Heart left ventricle (tissue), 13 donors: Measurements from ENCODE around the gene PLAGL2.

ENCODE experiments used
- POLR2A ChIP-seq, 2 donors: fragments of 450-650 bp; IDR thresholded peaks; one replicate each; pipeline ENCODE4 v1.6.1; 2017; ENCODE audit warnings: antibody characterized with exemption in 2 of 2, mild to moderate bottlenecking in 2 of 2, moderate library complexity in 2 of 2
- TF ChIP-seq, protein P1 (sequence below), 12 donors: fragments of 200-600 bp; sonication (generic) in 4 of 12; IDR thresholded peaks; one replicate each; pipeline versions ENCODE4 v1.5.0 to v1.8.0; 2018 to 2022; ENCODE audit warnings: antibody characterized with exemption in 12 of 12, mild to moderate bottlenecking in 5 of 12
- donor health status: ischemic (EF 13 %, LVEDD 7.1; RV severe dilation, severe dysfunction).
- donor health status: DM: no; HTN: yes; CAD: no.
- donor health status: DM: no; HTN: no; CAD: no.
- donor health status: ischemic (EF 25% LVEDD 6.9; RV normal size, moderate dysfunction).
- donor health status: ischemic (EF 25% LVEDD 5.7; RV mildly dilated, moderate dysfunction).
- donor health status: ischemic (EF 35%, LVEDD 5.7; RV mildly dilated, moderate dysfunction).
- donor health status: nonischemic (EF 11% LVEDD 7.7; RV severe dilation, severe dysfunction).
- donor health status: DM: yes; HTN: yes; CAD: no.
- donor health status: PGD.
- donor health status: ischemic (EF 29% LVEDD 5.4; RV normal size, mild dysfunction).
- donor health status: nonischemic (EF 23%, LVEDD 6.1; RV moderate dilation, normal function).

DNA sequence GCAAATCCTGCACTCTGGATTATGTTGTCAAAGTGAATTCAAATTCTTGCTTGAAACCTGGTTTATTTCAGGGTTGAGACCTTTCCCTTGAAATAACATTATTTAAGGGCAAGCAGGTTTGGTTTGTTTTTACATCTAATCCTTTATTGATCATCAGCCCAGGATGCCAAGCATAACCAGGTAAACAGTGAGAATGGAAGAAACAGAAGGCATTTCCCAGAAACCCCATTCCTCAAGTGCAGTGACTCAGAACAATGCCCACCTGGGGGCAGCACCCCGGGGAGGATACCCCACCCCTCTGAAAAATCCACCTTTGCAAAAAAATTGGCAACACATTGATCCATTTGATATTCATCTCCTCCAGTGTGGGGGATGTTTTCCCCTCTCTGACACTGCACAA is 32.7 kb upstream of the PLAGL2 start:
- TF ChIP-seq, protein P1, sequence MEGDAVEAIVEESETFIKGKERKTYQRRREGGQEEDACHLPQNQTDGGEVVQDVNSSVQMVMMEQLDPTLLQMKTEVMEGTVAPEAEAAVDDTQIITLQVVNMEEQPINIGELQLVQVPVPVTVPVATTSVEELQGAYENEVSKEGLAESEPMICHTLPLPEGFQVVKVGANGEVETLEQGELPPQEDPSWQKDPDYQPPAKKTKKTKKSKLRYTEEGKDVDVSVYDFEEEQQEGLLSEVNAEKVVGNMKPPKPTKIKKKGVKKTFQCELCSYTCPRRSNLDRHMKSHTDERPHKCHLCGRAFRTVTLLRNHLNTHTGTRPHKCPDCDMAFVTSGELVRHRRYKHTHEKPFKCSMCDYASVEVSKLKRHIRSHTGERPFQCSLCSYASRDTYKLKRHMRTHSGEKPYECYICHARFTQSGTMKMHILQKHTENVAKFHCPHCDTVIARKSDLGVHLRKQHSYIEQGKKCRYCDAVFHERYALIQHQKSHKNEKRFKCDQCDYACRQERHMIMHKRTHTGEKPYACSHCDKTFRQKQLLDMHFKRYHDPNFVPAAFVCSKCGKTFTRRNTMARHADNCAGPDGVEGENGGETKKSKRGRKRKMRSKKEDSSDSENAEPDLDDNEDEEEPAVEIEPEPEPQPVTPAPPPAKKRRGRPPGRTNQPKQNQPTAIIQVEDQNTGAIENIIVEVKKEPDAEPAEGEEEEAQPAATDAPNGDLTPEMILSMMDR (IDR thresholded peaks at IDR 0.05): no peak
- no peak for TF ChIP-seq POLR2A (IDR thresholded peaks at IDR 0.05)
